RKO (cell line): ENCODE measurements around the gene ODR4.
"Not testable (repeated sequence)": the region's sequence is repeated elsewhere in the genome, so short reads cannot be mapped to it uniquely, and the experiment has no call there.

Experiments used
- DNase-seq: peaks from one replicate; pipeline ENCODE4 v3.0.0-alpha.2; 2016; ENCODE audit warnings: low spot score

Gene ODR4

GRCh38 chr1:186375152-186375928, at the start of gene ODR4, which contains the start of gene TPR:
ODR4 (plus strand) TSS chr1:186375838; CDS start chr1:186379786, 3,948 bp downstream.
TPR (minus strand) TSS chr1:186375253; CDS start chr1:186375028, 225 bp downstream.
- DNase-seq, result peak; percentile 99

- no peak for DNase-seq
Observed at GRCh38 chr1:186326009-186326408, 49.6 kb upstream of the ODR4 start.

- DNase-seq, result no peak
Observed at GRCh38 chr1:186327331-186327730, 48.3 kb upstream of the ODR4 start.

- no peak for DNase-seq
Observed at GRCh38 chr1:186330758-186331157, 44.9 kb upstream of the ODR4 start.

- DNase-seq, result no peak
Observed at GRCh38 chr1:186337554-186337953, 38.1 kb upstream of the ODR4 start.

- no peak for DNase-seq
Observed at GRCh38 chr1:186340772-186341171, 34.9 kb upstream of the ODR4 start.

- DNase-seq, result not testable (repeated sequence)
Observed at GRCh38 chr1:186347837-186348691, 27.6 kb upstream of the ODR4 start.

GRCh38 chr1:186374303-186375151, 1.1 kb upstream of the ODR4 start:
- peak; percentile 82 for DNase-seq

- DNase-seq, result no peak
Observed at GRCh38 chr1:186375929-186376319, 286 bp downstream of the ODR4 start.

- no peak for DNase-seq
Observed at GRCh38 chr1:186386725-186387383, 11.2 kb downstream of the ODR4 start.

- DNase-seq, result no peak
Observed at GRCh38 chr1:186390925-186391324, 15.3 kb downstream of the ODR4 start.

- DNase-seq, result no peak
Observed at GRCh38 chr1:186391841-186392240, 16.2 kb downstream of the ODR4 start.

GRCh38 chr1:186392711-186393110, 17.1 kb downstream of the ODR4 start:
- not testable (repeated sequence) for DNase-seq

- not testable (repeated sequence) for DNase-seq
Observed at GRCh38 chr1:186401446-186401845, 25.8 kb downstream of the ODR4 start.

- no peak for DNase-seq
Observed at GRCh38 chr1:186403632-186404031, 28.0 kb downstream of the ODR4 start.

GRCh38 chr1:186404454-186405051, 28.9 kb downstream of the ODR4 start:
- DNase-seq, result peak; percentile 43

- DNase-seq, result no peak
Observed at GRCh38 chr1:186409091-186409490, 33.5 kb downstream of the ODR4 start.

- no peak for DNase-seq
Observed at GRCh38 chr1:186413319-186413718, 37.7 kb downstream of the ODR4 start.

GRCh38 chr1:186418503-186418902, 42.9 kb downstream of the ODR4 start:
- no peak for DNase-seq

GRCh38 chr1:186420311-186420710, 44.7 kb downstream of the ODR4 start:
- DNase-seq, result no peak

- no peak for DNase-seq
Observed at GRCh38 chr1:186420923-186421322, 45.3 kb downstream of the ODR4 start.
